Measurements from ENCODE around the gene FGF14.

DNA sequence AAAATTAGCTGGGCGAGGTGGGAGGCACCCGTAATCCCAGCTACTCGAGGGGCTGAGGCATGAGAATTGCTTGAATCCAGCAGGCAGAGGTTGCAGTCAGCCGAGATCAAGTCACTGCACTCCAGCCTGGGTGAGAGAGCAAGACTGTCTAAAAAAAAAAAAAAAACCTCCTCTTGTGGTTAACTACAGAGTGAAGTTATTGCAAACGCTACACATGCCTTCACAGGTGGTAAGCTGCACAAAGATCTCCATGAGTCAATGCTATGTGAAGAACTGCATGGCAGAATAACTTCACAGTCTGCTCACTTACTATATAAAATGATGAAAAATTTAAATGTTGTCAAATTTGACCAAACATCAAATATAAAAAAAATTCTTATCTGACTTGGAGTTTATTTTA lies 436.8 kb downstream of the FGF14 start:
- TF ChIP-seq, protein P1, sequence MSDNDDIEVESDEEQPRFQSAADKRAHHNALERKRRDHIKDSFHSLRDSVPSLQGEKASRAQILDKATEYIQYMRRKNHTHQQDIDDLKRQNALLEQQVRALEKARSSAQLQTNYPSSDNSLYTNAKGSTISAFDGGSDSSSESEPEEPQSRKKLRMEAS (IDR thresholded peaks at IDR 0.05; ENCODE audit: insufficient read depth, insufficient read length) = no peak
- TF ChIP-seq, protein P2, sequence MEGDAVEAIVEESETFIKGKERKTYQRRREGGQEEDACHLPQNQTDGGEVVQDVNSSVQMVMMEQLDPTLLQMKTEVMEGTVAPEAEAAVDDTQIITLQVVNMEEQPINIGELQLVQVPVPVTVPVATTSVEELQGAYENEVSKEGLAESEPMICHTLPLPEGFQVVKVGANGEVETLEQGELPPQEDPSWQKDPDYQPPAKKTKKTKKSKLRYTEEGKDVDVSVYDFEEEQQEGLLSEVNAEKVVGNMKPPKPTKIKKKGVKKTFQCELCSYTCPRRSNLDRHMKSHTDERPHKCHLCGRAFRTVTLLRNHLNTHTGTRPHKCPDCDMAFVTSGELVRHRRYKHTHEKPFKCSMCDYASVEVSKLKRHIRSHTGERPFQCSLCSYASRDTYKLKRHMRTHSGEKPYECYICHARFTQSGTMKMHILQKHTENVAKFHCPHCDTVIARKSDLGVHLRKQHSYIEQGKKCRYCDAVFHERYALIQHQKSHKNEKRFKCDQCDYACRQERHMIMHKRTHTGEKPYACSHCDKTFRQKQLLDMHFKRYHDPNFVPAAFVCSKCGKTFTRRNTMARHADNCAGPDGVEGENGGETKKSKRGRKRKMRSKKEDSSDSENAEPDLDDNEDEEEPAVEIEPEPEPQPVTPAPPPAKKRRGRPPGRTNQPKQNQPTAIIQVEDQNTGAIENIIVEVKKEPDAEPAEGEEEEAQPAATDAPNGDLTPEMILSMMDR (IDR thresholded peaks at IDR 0.05; ENCODE audit: extremely low read depth in 1 of 2, insufficient read depth in 1 of 2, low read depth in 1 of 2, low read length in 2 of 2) = no peak
- TF ChIP-seq JUN (IDR thresholded peaks at IDR 0.05; ENCODE audit: borderline replicate concordance, insufficient read depth, insufficient read length, low read depth) = no peak
